Stomach (tissue), 9 donors: Measurements from ENCODE around the gene TAX1BP1. TPM values are rescaled to one million over a fixed set of nuclear protein-coding genes. Genes with fewer than 3 reads are reported as not detected.
"Not testable (repeated sequence)": the region's sequence is repeated elsewhere in the genome, so short reads cannot be mapped to it uniquely, and the experiment has no call there.

Experiments
- DNase-seq, 2 donors: peaks; one replicate each; pipeline versions ENCODE4 v3.0.0 to v3.0.0-alpha.2; 2013 to 2019
- H3K27ac ChIP-seq, 5 donors: fragments of 200-600 bp in 4 of 5; sonication (generic) in 4 of 5; one replicate each; pipeline ENCODE4 v1.5.1; 2013 to 2019; ENCODE audit warnings: mild to moderate bottlenecking in 1 of 5, moderate library complexity in 1 of 5
- H3K27me3 ChIP-seq, 3 donors: fragments of 200-600 bp; sonication (generic); one replicate each; pipeline ENCODE4 v1.5.1; 2017 to 2019; ENCODE audit warnings: mixed run types in 1 of 3
- H3K36me3 ChIP-seq, 4 donors: fragments of 200-600 bp; sonication (generic); 1 replicate in 3 of 4; 2 replicates in 1 of 4; pipeline ENCODE4 v1.5.1; 2016 to 2019
- H3K4me1 ChIP-seq, 4 donors: fragments of 200-600 bp; sonication (generic); one replicate each; pipeline ENCODE4 v1.5.1; 2016 to 2019
- H3K4me3 ChIP-seq, 4 donors: fragments of 200-600 bp; sonication (generic) in 3 of 4; one replicate each; pipeline ENCODE4 v1.5.1; 2016 to 2019; ENCODE audit warnings: mild to moderate bottlenecking in 1 of 4
- H3K9me3 ChIP-seq, 4 donors: fragments of 200-600 bp; sonication (generic); one replicate each; pipeline ENCODE4 v1.5.1; 2016 to 2019
- CTCF ChIP-seq, 7 experiments: fragments of 450-650 bp in 4 of 7; fragments of 200-600 bp in 3 of 7; sonication (generic) in 3 of 7; IDR thresholded peaks; one replicate each; pipeline ENCODE4 v1.5.1; 2016 to 2019; ENCODE audit warnings: antibody characterized with exemption in 7 of 7, control low read depth in 2 of 7, mild to moderate bottlenecking in 1 of 7
- EP300 ChIP-seq: sonication (generic); formaldehyde crosslinking; IDR thresholded peaks from one replicate; pipeline ENCODE4 v1.6.1; 2017; ENCODE audit warnings: antibody characterized with exemption
- POLR2A ChIP-seq, 4 donors: fragments of 450-650 bp; IDR thresholded peaks; one replicate each; pipeline ENCODE4 v1.6.1; 2016; ENCODE audit warnings: antibody characterized with exemption in 4 of 4, control low read depth in 2 of 4, mild to moderate bottlenecking in 1 of 4, moderate library complexity in 1 of 4
- POLR2AphosphoS5 ChIP-seq, 3 donors: sonication (generic); formaldehyde crosslinking; IDR thresholded peaks; one replicate each; pipeline ENCODE4 v1.6.1; 2016; ENCODE audit warnings: antibody characterized with exemption in 3 of 3
- WGBS, 5 donors: extraction: QIAGEN DNeasy Blood & Tissue Kit in 3 of 5; methylation state at CpG; one replicate each; pipeline versions ENCODE4 v1.1.5 to v1.1.7; 2013 to 2018; 5-methylcytosine and 5-hydroxymethylcytosine counted together
- intact Hi-C: fragments of 100-400 bp; cut with DNase I; formaldehyde crosslinking; loops from one replicate; pipeline ENCODE4 v1.15.1; 2023; ENCODE audit warnings: low total_unique reads
- polyA plus RNA-seq, 3 donors: library from polyadenylated mRNA; stranded (reverse); fragments of 200-250 nt; gene quantifications; one replicate each; pipeline ENCODE4 v1.2.3, GENCODE V29; 2013
- total RNA-seq, 5 donors: library from RNA; depleted of rRNA; stranded (reverse); fragments of >200 nt; gene quantifications; one replicate each; pipeline versions ENCODE4 v1.1.0 to v1.2.3, GENCODE V29; 2014 to 2016
- donor health status: healthy with polysubstance abuse.
- donor health status: Bipolar disorder and iron deficiency.
- donor health status: healthy.

The TAX1BP1 gene
- total and polyA plus RNA-seq, 8 donors, result 43.4 to 199 (median 71.0) TPM

GRCh38 chr7:27740449-27741086 is 606 bp downstream of the TAX1BP1 start:
- peak overlapping the region; percentile 78 to 99 (median 86) for H3K4me3 ChIP-seq
- H3K9me3 ChIP-seq, result no peaks in the 10 kb centered on the region
- 0 to 1% (median 0%) methylated on average over 46 to 49 of the region's 49 CpGs for WGBS, 5 donors
- peak overlapping the region; percentile 96 to 100 (median 98) for H3K27ac ChIP-seq
- H3K4me1 ChIP-seq, result peaks cover 34 to 62% (median 58%) of the 10 kb centered on the region in 4 donors
- DNase-seq, result peak; percentile 97
- TF ChIP-seq EP300 (no peak), CTCF (IDR thresholded peaks at IDR 0.05) (no peak), POLR2A (IDR thresholded peaks at IDR 0.05) (peak in 2 of 4 donors; percentile 48 to 80), POLR2AphosphoS5 (IDR thresholded peaks at IDR 0.05) (peak in 2 of 3 donors; percentile 92 to 94)
- no peaks in the 10 kb centered on the region for H3K36me3 ChIP-seq
- no peaks in the 10 kb centered on the region for H3K27me3 ChIP-seq
- intact Hi-C loops, result no loop called here

- DNase-seq, H3K27me3 ChIP-seq, H3K36me3 ChIP-seq, H3K27ac ChIP-seq, H3K9me3 ChIP-seq, intact Hi-C loops: not testable (repeated sequence)
- Histone ChIP-seq H3K4me3 (peak overlapping the region in 1 of 4 donors; percentile 78), H3K4me1 (peaks cover 36 to 77% (median 68%) of the 10 kb centered on the region in 4 donors)
- TF ChIP-seq POLR2AphosphoS5 (IDR thresholded peaks at IDR 0.05), result peak in 1 of 3 donors; percentile 15
- 64 to 70% (median 67%) methylated on average over 8 to 11 of the region's 11 CpGs for WGBS, 5 donors
These were observed 2.2 kb downstream of the TAX1BP1 start for GRCh38 chr7:27742091-27742710.

GRCh38 chr7:27745064-27745583 is 5.2 kb downstream of the TAX1BP1 start:
- H3K9me3 ChIP-seq, result no peaks in the 10 kb centered on the region
- peak in 1 of 2 donors; percentile 79 for DNase-seq
- 10 to 15% (median 12%) methylated on average over 2 of the region's 2 CpGs for WGBS, 5 donors
- H3K27me3 ChIP-seq, result no peaks in the 10 kb centered on the region
- intact Hi-C loops, result no loop called here
- peaks cover 25 to 84% (median 64%) of the 10 kb centered on the region in 4 donors for H3K4me1 ChIP-seq
- peak overlapping the region in 4 of 5 donors; percentile 10 to 40 (median 24) for H3K27ac ChIP-seq
- peaks cover 7 to 18% (median 18%) of the 10 kb centered on the region in 4 donors for H3K36me3 ChIP-seq
- TF ChIP-seq POLR2AphosphoS5 (IDR thresholded peaks at IDR 0.05) (peak in 1 of 3 donors; percentile 27), EP300 (no peak), POLR2A (IDR thresholded peaks at IDR 0.05) (no peak), CTCF (IDR thresholded peaks at IDR 0.05) (peak in 5 of 7 experiments; percentile 39 to 52 (median 50))
- H3K4me3 ChIP-seq, result no peak overlapping the region

GRCh38 chr7:27746486-27746885 is 6.5 kb downstream of the TAX1BP1 start:
- Histone ChIP-seq H3K27ac (no peak overlapping the region), H3K4me3 (no peak overlapping the region), H3K4me1 (peaks cover 25 to 77% (median 59%) of the 10 kb centered on the region in 4 donors), H3K27me3 (no peaks in the 10 kb centered on the region), H3K9me3 (no peaks in the 10 kb centered on the region), H3K36me3 (peaks cover 18 to 32% (median 31%) of the 10 kb centered on the region in 4 donors)
- DNase-seq, result no peak
- TF ChIP-seq CTCF (IDR thresholded peaks at IDR 0.05) (no peak), EP300 (no peak), POLR2AphosphoS5 (IDR thresholded peaks at IDR 0.05) (no peak), POLR2A (IDR thresholded peaks at IDR 0.05) (no peak)
- intact Hi-C loops, result no loop called here
